ENCODE data around the gene CDC45.
"Not testable (repeated sequence)": the region's sequence is repeated elsewhere in the genome, so short reads cannot be mapped to it uniquely, and the experiment has no call there.

The CDC45 gene

DNA sequence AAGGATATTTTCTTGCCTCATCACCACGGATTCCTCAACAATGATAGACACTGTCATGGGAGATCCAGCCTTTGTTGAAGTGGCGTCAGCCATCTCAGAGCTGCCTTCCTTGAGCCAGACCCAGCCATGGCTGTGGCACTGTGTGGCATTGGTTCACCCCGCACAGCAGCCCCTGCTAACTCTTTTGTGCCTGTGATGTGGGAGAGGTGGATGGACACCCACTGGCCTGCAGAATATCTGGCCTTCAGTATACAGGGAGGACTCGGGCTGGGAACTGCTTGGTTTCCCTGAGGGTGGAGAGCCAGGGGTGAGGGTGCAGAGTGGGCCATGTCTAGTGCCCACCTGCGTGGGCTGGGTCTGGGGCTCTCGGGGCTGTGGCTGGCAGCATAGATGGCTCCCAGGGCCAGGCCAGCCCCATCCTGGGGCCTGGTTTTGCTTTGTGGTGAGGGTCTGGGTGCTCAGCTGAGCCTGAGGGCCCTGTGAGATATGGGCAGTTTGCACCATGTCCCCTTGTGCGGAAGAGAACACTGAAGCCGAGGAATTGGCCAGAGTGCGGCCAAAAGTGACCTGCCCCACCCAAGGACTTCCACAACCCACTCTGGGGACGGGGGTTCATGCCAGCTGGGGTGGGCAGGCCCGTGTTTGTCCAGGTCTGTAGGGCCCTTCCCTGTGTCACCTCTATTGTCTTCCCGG, 38.3 kb downstream of the CDC45 start:
- DNase-seq = no peak

DNA sequence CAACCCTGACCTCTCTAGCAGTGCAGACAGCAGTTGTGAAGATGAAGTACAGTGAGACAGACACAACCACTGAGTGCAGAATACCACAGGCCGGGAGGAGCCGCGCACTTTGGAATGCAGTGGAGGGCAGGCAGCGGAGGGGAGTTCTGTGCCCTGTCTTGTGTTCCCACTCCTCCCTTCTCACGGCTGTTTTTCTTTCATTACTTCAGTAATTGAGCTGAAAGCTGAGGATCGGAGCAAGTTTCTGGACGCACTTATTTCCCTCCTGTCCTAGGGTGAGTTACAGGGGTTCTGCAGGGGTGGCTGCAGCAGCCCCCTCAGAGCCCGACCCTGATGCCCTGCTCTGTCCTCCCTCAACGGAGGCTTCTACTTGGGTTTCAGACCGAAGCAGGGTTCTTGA, 38.9 kb downstream of the CDC45 start:
- DNase-seq = no peak

DNA sequence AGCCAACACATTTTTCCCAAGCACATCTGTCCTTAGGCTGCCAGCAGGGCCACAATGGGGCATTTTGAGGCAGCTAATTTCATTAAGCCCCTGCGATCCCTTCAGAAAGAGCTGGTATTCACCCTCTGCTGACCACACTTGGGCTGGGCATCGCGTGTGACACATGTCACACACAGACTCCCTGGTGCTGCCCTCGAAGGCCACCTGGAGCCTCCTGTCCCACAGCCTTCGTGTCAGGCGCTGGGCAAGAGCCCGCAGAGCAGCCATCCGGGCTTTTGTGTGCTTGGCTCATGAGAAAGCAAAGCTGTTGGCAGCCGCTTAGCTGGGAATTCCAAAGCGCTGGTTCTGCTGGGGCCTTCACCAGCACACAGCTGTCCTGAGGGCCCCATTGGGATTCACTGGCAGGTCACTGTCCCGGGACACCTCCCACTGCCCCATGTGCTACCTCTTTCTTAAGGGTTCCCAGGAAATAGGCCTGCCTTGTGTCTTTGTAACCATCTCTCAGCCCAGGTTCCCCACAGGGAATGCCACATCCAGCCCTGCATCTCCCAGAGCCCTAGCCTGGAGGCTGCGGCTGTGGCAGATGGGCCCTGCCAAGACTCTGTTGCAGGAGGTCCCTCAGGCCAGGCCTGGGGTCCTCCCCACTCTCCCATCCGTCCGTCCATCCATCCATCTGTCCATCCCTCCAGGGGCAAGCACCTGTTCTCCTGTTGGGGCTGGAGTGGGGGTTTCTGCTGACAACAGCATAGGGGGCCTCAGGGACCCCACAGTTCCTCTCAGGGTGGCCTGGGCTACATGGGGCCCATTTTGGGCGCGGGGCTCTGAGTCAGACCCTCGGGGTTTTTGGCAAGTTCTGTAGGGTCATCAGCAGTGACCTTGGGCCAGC, 39.6 kb downstream of the CDC45 start:
- DNase-seq = no peak

DNA sequence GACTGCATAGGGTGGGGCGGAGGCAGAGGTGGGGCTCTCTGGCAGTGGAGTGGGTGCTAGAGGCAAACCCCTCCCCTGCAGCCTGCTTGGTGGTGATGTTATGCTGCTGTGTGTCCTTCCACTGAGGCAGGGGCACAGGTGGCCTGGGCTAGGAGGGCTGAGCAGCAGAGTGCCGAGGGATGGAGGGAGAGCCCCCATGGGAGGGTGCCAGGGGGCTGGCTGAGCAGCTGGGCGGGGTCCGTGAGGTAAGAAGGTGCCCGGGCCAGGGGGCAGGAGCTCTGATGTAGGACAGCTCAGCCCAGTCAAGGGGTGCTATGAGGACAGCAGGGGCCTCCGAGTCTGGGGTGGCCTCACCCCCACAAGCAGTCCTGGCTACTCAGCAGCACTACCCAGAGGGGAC, 40.3 kb downstream of the CDC45 start:
- DNase-seq = no peak

DNA sequence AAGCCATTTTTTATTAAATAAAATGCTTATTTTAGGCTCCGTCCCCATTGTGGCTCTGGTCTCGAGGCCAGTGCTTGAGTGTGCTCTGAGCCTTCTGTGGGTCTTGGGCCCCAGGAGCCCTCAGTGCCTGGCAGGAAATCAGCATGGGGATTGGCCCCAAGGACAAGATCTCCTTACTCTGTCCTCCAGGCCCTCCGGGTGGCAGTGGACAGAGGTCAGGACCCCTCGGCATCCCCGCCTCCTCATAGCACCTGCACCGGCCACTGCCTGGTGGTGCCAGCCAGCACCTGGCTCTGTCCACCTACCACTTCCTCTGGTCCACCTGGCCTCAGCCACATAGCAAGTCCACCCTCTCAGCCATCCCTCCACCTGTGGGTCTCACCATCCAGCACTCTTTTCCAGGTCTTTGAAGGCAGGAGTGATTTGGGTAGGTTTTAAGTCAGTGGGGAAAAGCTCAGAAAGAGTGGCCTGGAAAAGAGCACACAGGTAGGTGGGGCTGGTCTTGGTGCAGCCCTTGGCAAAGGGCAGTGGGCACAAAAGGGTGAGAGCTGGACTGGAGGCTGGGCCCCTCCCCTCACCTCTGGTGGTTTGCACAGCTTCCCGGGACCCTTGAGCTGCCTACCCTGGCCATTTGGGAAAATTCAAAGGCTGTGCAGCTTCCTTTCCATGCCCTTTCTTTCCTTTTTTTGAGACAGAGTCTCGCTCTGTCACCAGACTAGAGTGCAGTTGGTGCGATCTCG, 41.0 kb downstream of the CDC45 start:
- no peak for DNase-seq

DNA sequence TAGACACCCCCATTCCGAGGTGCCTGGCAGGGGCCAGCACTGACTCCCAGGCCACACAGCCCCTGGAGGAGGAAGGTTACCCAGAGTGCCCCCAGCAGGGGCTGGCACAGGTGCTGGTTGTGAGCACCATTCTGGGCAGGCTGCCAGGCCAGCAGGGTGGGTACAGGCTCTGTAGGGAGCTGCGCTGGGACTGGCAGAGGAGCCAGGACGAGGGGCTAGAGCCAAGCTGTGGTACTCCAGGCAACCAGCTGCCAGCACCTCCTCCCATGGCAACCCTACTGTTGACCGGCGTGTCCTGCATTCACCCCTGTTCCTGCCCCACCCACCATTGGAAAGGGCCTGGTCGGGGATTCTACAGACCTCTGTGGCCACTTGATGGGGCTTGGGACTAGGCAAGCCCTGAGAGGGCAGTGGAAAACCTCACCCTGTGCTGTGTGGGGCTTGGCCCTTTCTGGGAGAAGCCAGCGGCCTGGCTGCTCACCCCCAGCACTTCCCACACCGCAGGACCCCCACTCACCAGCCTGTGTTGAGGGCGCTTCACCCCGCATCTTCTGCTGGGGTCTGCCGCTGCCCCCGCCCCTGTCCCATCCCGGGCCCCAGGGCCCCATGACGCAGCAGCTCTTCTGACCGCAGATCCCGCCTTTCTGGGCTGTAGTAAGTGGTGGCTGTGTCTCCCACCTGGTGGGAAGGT, 42.6 kb downstream of the CDC45 start:
- DNase-seq = no peak

DNA sequence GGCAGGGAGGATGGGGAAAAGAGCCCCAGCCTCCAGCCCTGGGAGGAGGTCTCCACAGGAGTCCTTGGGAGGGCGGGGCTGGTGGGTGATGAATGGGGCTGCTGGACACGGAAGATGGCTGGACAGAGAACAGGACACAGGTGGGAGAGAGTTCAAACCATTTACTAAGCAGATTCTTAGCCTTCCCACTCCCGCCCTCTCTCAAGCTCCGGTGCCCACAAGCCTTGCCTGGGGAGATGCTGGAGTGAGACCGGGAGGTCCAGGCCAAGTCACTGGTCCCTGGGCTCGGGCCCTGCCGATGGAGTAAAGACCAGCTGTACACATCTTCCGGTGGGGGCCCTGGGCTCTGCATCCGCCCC, 43.1 kb downstream of the CDC45 start:
- no peak for DNase-seq

DNA sequence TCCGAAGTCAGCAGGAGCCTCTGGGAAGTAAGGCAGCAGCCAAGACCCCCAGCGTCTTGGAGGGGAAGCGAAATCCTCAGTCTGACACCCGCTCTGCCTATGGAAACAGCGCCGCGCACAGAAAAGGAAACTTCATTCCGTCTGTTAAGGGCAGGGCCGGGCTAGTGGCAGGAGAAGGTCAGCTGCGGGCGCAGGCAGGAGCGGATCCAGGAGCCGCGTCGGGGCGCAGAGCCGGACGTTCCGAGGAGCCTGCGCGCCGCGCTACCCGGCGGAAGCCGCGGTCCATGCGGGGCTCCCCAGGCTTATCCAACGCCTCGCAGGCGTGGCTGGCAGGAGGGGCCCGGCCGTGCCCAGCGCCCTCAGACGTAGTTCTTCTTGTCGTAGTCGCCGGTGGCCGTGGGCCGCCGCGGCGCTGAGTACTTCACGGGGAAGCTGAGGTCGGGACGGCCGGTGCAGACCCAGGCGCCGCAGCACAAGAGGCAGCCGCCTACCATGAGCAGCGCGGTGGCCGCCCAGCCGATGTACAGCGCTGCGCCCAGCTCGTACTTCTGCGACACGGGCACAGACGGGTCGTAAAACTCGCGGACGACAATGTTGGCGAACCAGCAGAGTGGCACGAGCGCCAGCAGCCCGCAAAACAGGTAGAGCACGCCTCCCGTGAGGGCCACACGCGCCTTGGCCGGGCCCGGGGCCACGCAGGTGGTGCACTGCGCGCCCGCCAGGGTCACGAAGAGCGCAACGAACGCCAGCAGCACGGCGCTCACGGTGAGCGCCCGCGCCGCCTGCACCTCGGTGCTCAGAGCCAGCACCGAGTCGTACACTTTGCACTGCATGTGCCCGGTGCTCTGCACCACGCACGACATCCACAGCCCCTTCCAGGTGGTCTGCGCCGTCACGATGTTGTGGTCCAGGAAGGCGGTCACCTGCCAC, 43.8 kb downstream of the CDC45 start:
- DNase-seq = peak; percentile 11

DNA sequence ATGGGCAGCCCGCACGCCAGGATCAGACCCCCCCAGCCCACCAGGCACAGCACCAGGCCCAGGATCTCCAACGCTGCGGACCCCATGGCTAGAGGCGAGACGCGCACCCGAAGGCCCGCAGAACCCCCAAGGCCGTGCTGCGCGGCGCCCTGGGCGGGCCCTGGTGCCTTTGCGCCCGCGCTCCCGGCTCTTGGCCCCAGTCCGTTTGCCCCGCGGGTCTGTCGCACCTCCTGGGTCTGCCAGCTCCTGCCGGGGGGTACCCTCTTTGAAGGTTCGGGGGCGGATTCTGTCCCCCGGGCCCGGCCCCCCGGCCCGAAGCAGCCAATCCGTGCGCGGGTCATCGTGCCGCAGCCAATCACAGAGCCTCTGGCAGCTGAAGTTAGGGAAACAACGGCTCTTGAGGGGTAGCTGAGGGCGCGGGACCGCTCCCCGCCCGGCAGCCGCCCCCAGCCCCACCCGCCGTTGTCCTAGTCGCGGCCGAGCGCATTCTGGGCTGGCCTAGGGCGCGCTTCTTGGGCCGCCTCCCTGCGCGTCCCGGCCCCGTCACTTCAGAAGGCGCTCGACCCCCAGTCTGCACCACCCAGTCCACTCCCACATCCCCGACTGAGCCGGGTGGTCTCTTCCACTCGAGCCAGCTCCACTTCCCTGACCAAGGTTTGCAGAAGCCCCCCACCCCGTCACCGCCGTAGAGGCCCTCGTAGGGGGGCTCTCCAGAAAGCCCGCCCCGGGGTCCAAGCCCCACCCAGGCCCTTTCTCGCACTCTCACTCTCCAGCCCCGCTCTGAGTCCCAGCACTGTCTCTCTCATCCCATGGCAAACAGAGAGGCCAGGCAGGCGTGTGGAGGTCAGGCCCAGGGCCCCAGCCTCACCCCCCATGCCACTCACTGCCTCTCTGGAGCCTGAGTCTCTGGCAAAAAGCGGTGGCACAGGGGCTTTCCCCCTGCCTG, 44.7 kb downstream of the CDC45 start, which contains the start of gene CLDN5:
Gene CLDN5 (minus strand): TSS at position 241 of the 946 bp plus-strand sequence. CDS start 155 bp downstream, at position 86.
- no peak for DNase-seq

DNA sequence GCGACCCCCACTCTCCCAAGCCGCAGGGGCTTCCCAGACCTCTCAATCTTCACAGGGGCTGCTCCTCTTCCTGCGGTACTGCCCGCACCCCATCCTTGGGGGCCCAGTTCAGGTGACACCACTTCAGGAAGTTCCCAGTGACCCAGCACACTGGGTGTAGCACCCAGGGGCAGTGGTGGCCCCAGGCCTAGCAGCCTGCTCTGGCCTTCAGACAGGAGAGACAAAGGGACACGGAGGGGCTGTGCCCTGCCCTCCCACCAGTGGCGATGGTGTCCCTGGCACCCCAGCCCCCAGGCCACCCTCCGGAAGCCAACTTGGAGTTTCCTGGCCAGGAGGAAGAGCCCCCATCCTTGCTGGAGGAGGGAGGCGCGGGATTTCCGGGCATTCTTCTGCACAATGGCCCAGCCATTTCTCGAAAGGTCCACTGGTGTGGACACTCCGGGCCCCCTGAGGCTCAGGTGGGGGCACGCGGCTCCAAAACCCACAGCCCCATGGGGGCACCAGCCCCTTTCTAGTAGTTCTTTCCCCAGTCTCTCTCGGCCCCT, 45.5 kb downstream of the CDC45 start:
- no peak for DNase-seq

DNA sequence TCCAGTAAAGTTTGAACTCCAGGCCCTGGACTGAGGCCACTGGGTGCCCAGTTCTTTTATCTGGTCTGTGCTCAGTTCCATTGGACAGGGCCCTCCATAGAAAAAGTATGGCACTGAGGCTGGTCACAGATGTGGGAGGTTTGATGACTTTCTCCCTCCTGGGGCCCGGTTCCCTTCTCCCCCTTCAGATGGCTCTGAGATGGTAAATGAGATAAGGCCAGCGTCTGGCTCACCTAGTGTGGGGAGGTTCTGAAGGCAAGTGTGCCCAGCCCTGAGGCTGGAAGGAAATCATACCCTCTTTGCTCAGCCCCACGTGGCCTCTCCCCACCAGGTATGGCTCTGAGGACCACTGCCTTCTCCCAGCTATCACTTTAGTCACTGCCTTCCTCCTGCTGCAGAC, 45.9 kb downstream of the CDC45 start:
- DNase-seq = no peak

DNA sequence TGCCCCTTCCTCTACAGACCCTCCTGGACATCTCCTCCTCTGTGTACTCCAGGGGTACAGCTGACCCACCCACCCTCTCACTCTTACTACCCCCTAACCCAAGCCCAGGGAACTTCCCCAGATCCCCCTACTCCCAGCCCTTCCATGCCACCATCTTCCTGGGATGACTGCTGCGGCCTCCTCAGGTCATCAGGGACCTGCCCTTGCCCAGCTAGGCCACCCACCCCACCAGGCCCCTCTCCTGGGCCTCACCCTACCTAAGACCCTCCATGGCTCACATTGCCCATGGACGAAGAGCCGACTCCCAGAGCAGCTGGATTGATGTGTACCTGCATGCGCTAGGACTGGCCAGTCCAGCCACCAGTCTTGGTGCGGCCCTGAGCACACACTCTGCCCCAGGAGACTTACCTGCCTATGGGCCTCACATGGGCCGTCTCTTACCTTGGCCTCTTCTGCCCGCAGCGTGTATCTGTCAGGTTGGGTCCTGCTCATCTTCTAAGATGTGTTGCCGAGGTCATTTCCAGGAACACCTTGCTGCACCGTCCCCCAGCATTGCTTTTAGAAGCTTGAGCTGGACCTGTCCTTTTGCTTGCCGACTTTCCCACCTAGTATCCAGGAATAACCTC, 46.5 kb downstream of the CDC45 start:
- no peak for DNase-seq

DNA sequence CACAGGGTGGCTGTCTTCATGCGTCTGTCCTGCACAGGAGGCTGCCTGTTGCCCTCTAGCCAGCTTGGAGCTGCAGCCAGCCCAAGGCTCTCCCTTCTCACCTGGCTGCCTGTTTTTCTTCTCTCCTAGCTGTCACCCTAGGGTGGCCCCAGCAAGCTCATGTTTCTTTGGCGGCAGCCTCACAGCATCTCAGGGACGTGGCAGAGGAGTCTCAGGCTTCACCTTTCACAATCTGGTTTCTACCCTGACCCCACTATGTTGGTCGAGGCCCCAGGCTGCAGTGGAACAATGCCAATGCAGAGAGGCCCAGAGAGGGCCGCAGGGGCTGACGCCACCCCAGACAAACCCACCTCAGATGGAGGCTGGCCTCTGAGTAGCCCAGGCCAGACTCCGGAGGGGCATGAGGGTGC, 47.0 kb downstream of the CDC45 start:
- no peak for DNase-seq

DNA sequence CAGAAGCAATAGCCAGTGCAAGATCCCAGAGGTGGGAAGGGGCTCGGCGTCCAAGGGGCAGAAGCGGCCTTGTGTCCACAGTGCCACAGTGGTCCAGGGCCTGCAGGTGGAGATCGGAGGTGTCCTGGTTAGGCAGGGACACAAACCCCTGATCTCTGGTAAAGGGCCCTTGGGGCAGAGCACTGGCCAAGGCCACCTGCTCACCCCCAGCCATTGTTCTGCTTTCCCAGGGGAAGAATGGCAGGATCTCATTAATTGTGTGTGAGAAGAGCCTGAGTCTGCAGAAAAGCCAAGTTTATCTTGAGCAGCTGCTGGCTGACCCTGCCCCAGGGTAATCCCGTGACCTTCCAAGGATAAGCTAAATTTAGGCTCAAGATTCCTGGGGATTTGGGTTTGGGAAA, 47.6 kb downstream of the CDC45 start:
- no peak for DNase-seq

DNA sequence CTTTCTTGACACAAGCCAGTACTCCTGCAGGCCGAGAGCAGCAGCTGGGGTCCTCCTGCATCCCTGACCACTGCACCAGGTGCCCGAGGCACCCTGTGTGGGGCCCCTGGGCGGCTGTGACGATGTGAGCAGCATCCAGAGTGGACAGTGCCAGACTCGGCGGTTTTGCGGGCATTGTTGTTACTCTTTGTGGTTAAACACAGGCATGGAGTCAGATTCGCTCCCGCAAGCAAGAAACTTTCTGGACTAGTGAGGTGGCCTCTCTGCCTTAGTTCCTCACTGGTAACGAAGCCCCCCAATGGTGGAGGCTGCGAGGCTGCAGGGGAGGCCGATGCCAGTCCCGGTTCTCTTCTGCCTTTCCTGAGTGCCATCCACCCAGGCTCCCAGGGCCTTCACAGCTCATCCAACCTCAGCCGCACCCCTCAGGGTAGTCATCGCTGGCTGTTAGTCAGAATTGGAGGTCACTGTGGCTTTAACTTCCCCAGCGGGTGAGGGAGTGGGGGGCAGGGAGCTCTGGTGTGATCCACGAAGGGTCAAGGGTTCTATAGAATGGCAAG, 48.2 kb downstream of the CDC45 start:
- no peak for DNase-seq

DNA sequence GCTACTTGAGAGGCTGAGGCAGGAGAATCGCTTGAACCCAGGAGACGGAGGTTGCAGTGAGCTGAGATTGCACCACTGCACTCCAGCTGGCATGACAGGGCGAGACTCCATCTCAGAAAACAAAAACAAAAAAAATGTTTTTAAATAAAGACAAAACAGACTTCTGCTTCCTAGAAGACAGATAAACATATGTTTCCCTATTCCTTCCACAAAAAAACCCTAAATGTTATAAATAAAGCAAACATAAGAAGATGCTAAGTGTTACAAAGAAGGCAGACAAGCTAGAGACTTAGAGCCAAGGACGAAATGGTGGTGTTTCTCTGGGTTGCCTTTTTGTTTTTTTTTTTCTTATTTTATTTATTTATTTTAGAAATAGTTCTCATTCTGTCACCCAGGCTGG, 50.1 kb downstream of the CDC45 start:
- no peak for DNase-seq

DNA sequence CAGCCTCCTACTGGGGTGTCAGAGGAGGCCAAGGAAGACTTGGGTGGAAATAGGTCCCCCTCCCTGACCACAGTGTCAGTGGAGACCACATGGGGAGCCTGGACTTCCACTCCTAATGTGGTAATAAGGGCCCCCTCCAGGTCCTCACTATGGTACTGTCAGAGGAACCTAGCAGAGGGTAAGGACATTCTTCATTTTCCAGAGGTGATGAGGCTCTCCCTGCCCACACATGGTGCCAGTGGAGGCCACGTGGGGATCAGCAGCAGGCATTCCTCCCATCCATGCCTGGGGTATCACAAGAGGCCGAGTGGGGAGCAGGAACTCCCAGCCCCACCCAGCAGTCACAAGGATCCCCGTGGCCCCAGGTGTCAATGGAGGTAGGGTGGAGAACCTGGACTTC, 51.0 kb downstream of the CDC45 start:
- no peak for DNase-seq

DNA sequence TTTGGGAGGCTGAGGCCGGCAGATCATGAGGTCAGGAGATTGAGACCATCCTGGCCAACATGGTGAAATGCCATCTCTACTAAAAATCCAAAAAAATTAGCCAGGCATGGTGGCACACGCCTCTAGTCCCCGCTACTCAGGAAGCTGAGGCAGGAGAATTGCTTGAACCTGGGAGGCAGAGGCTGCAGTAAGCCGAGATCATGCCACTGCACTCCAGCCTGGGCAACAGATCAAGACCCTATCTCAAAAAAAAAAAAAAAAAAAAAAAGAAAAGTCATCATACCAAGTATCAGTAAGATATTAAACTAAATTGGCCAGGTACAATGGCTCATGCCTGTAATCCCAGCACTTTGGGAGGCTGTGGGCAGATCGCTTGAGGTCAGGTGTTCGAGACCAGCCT, 51.6 kb downstream of the CDC45 start:
- DNase-seq = not testable (repeated sequence)

DNA sequence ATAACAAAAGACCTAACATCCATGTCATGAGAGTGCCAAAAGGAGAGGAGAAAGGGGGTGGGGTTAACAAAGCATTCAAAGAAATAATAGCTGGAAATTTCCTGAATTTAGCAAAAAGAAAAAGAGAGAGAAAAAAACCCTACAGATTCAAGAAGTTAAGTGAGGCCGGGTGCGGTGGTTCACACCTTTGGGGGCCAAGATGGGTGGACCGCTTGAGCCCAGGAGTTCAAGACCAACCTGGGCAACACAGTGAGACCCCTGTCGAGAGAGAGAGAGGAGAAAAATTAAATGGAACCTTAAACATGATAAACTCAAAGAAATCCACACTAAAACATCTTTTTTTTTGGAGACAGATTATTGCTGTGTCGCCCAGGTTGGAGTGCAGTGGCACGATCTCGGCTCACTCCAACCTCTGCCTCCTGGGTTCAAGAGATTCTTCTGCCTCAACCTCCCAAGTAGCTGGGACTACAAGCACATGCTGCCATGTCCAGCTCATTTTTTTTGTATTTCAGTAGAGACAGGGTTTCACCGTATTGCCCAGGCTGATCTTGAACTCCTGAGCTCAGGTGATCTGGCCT, 53.4 kb downstream of the CDC45 start:
- no peak for DNase-seq

Measured in hematopoietic multipotent progenitor cell treated with erythropoietin and hydrocortisone succinate and interleukin-3 and kit ligand, for 8 days (in vitro differentiated cells).